RWPE2 (cell line): ENCODE measurements around the gene CLDN6.

Experiments used
- ATAC-seq: fragments of 200-7000 bp; cut with Tn5 transposase; 3 replicates; pipeline ENCODE4 v1.9.1; 2021; ENCODE audit warnings: low read depth
- DNase-seq: peaks from one replicate; pipeline ENCODE4 v3.0.0-alpha.2; 2020; ENCODE audit warnings: low spot score
- H3K27ac ChIP-seq: fragments of 450-650 bp; 2 replicates; pipeline ENCODE4 v1.5.1; 2017; ENCODE audit warnings: mild to moderate bottlenecking; ENCODE audit not compliant: poor library complexity, severe bottlenecking
- H3K27me3 ChIP-seq: fragments of 250-450 bp; sonication (Bioruptor Pico); 2 replicates; pipeline ENCODE4 v1.5.1; 2021; ENCODE audit warnings: mild to moderate bottlenecking, moderate library complexity; ENCODE audit not compliant: insufficient read depth, poor library complexity, severe bottlenecking
- H3K36me3 ChIP-seq: fragments of 250-450 bp; sonication (Bioruptor Pico); 2 replicates; pipeline ENCODE4 v1.5.1; 2020; ENCODE audit warnings: low read depth, mild to moderate bottlenecking, moderate library complexity
- H3K4me1 ChIP-seq: fragments of 250-450 bp; sonication (Bioruptor Pico); 2 replicates; pipeline ENCODE4 v1.5.1; 2021; ENCODE audit warnings: mild to moderate bottlenecking, moderate library complexity; ENCODE audit not compliant: insufficient read depth, poor library complexity, severe bottlenecking
- H3K4me3 ChIP-seq: fragments of 250-450 bp; sonication (Bioruptor Pico); 2 replicates; pipeline ENCODE4 v1.5.1; 2021; ENCODE audit warnings: mild to moderate bottlenecking, moderate library complexity; ENCODE audit not compliant: severe bottlenecking
- H3K9me3 ChIP-seq: fragments of 250-450 bp; sonication (Bioruptor Pico); 2 replicates; pipeline ENCODE4 v1.5.1; 2021; ENCODE audit warnings: mild to moderate bottlenecking, moderate library complexity; ENCODE audit not compliant: severe bottlenecking
- TF ChIP-seq, protein P1 (sequence below): fragments of 450-650 bp; IDR thresholded peaks from one replicate; pipeline ENCODE4 v1.5.1; 2017; ENCODE audit warnings: mild to moderate bottlenecking, moderate library complexity; ENCODE audit not compliant: poor library complexity, severe bottlenecking

CLDN6 gene

DNA sequence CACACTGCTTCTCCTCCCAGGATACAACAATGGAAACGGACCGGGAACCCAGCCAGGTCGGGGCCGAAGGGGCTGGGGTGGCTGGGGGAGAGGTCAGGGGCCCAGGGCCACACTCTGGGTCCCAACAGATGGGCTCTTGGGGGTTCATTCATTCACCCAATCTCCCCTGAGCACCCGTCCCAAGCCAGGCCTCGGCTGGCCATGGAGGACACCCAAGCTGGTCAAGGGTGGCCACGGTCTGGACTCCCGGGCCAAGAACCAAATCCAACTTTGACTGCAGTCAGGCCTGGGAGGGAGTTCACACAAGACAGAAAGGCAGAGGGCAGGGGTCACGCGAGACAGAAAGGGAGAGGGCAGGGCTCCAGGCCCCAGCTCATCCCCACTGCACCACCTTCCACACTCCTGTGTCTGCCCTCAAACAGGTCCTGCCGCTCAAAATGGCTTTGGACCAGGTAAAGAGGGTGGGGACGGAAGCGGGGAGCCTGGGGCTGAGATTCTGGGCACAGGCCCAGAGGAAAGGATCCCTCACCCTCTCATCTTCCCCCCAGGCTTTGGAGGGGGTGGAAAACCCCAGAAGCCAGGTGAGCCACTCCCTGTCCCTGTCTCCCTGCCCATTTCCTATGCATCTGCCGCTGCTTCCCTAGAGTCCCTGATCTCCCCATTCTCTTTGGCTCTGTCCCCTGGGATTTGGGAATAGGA, 25.5 kb downstream of the CLDN6 start:
- TF ChIP-seq, protein P1, sequence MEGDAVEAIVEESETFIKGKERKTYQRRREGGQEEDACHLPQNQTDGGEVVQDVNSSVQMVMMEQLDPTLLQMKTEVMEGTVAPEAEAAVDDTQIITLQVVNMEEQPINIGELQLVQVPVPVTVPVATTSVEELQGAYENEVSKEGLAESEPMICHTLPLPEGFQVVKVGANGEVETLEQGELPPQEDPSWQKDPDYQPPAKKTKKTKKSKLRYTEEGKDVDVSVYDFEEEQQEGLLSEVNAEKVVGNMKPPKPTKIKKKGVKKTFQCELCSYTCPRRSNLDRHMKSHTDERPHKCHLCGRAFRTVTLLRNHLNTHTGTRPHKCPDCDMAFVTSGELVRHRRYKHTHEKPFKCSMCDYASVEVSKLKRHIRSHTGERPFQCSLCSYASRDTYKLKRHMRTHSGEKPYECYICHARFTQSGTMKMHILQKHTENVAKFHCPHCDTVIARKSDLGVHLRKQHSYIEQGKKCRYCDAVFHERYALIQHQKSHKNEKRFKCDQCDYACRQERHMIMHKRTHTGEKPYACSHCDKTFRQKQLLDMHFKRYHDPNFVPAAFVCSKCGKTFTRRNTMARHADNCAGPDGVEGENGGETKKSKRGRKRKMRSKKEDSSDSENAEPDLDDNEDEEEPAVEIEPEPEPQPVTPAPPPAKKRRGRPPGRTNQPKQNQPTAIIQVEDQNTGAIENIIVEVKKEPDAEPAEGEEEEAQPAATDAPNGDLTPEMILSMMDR, result no peak
- Histone ChIP-seq H3K27ac (peak overlapping the region; percentile 72), H3K9me3 (no peaks in the 10 kb centered on the region), H3K36me3 (no peaks in the 10 kb centered on the region), H3K4me1 (peaks cover 36% of the 10 kb centered on the region), H3K27me3 (no peaks in the 10 kb centered on the region), H3K4me3 (no peak overlapping the region)
- peak; percentile 58 for ATAC-seq
- DNase-seq, result no peak

DNA sequence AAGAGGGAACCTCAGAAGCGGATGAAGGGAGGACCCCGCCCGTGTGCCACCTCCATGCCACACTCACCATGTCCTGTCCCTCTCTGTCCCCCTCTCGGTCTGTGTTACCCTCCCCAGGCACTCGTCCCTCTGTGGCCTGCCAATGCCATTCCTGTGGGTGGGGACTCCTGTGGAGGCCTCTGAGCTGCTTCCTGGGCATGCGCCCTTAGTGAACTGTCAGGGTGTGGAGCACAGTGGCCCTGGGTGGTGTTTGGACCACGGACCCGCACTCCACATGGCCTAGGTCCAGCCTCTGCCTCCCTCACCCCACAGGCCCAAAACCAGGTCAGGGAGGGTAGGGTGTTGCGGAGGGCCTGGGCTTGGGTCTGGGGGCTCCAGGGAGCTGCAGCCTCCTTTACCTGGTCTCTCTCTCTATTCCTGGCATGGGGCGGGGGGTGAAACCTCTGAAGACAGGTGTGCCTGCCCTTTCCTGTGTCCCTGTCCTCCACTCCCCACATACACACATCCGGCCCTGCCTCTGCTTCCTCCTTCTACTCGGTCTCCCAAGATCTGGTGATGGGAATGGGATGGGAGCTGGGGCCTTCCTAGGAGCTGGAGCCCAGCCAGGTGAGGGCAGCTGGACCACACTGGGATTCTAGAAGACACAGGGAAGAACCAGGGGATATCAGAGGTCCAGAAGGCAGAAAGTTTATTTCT, 26.3 kb downstream of the CLDN6 start:
- peaks cover 36% of the 10 kb centered on the region for H3K4me1 ChIP-seq
- no peak for ATAC-seq
- H3K4me3 ChIP-seq, result peak overlapping the region; percentile 8
- TF ChIP-seq, protein P1, result no peak
- no peaks in the 10 kb centered on the region for H3K27me3 ChIP-seq
- no peaks in the 10 kb centered on the region for H3K9me3 ChIP-seq
- no peak for DNase-seq
- H3K36me3 ChIP-seq, result no peaks in the 10 kb centered on the region
- peak overlapping the region; percentile 72 for H3K27ac ChIP-seq

DNA sequence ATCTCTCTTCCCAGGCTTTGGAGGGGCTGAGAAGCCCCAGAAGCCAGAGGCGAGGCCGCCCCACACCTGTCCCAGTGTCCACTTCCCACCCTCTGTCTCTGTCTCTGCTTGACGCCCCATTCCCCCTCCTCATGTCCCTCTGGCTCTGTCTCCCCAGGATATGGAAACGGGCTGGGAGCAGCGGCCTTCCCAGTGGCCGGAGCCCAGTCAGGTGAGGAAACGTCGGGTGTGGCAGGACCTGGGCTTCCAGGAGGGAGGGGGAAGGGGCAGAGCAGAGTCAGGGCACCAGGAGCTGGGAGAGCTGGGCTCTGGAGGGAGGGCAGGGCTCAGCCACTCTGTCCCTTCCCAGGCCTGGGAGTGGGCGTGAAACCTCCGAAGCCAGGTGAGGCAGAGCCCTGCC, 27.1 kb downstream of the CLDN6 start:
- H3K4me3 ChIP-seq, result peak overlapping the region; percentile 8
- no peaks in the 10 kb centered on the region for H3K9me3 ChIP-seq
- no peaks in the 10 kb centered on the region for H3K36me3 ChIP-seq
- ATAC-seq (peak; percentile 58), DNase-seq (no peak)
- TF ChIP-seq, protein P1, result no peak
- H3K27me3 ChIP-seq, result no peaks in the 10 kb centered on the region
- H3K27ac ChIP-seq, result peak overlapping the region; percentile 72
- H3K4me1 ChIP-seq, result peaks cover 35% of the 10 kb centered on the region

DNA sequence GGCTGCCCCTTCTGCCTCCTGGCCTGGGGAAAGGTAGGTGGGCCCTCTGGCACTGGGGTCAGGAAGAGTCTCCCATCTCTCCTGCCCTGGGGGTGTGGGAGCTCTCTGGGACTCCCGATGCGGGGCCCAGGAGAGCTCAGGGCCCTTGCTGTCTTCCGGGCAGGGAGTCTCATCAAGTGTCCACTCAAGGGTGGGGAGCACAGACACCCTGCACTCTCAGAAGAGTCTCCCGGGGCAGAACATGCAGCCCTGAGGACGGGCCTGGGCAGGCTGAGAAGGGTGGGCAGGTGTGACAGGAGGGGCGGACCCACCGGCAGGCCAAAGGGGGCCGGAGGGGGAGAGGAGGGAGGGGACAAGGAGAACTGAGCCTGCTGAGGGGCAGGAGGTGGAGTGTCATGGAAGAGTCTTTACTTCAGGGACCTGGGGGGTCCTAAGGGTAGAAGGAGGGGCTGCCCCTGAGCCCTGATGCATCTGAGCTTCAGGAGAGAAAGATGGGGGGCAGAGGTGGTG, 29.3 kb downstream of the CLDN6 start:
- H3K4me3 ChIP-seq, result no peak overlapping the region
- no peaks in the 10 kb centered on the region for H3K36me3 ChIP-seq
- no peaks in the 10 kb centered on the region for H3K9me3 ChIP-seq
- no peak for DNase-seq
- no peak for ATAC-seq
- no peak overlapping the region for H3K27ac ChIP-seq
- peaks cover 32% of the 10 kb centered on the region for H3K4me1 ChIP-seq
- no peaks in the 10 kb centered on the region for H3K27me3 ChIP-seq
- TF ChIP-seq, protein P1, result no peak
